SU-DHL-6 (cell line): ENCODE measurements around the gene ZMYM3.

Source experiments
- EZH2phosphoT487 ChIP-seq: fragments of 200-600 bp; sonication (generic), shearing (Covaris generic); conservative IDR thresholded peaks from 2 replicates; pipeline ENCODE4 v1.6.1; 2018; ENCODE audit warnings: mild to moderate bottlenecking, antibody characterized with exemption, low read length, moderate library complexity, mixed read lengths
- TF ChIP-seq, protein P1 (sequence below): fragments of 200-600 bp; sonication (generic); IDR thresholded peaks from one replicate; pipeline ENCODE4 v1.5.1; 2017; ENCODE audit warnings: antibody characterized with exemption, mild to moderate bottlenecking, low read length, moderate library complexity; ENCODE audit not compliant: insufficient read depth, poor library complexity, severe bottlenecking

DNA sequence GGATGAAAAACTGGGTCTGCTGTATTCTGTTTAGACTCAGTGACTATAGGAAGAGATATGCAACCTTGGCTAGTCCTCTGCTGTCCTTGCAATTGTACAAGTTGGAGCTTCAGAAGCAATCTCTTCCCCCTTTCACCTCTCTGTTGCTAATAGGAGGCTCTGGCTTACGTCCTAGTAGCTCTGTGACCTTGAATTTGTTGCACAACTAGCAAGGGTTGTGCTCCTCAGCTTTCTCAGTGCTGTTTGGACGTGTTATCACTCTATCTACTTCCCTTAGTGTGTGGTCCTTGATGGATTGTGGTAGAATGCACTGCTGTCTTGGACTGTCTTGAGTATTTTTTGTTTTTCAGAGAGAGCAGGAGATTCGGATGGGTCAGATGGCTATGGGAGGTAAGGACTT is 44.2 kb upstream of the ZMYM3 start:
- TF ChIP-seq, protein P1, sequence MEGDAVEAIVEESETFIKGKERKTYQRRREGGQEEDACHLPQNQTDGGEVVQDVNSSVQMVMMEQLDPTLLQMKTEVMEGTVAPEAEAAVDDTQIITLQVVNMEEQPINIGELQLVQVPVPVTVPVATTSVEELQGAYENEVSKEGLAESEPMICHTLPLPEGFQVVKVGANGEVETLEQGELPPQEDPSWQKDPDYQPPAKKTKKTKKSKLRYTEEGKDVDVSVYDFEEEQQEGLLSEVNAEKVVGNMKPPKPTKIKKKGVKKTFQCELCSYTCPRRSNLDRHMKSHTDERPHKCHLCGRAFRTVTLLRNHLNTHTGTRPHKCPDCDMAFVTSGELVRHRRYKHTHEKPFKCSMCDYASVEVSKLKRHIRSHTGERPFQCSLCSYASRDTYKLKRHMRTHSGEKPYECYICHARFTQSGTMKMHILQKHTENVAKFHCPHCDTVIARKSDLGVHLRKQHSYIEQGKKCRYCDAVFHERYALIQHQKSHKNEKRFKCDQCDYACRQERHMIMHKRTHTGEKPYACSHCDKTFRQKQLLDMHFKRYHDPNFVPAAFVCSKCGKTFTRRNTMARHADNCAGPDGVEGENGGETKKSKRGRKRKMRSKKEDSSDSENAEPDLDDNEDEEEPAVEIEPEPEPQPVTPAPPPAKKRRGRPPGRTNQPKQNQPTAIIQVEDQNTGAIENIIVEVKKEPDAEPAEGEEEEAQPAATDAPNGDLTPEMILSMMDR: no peak
- no peak for TF ChIP-seq EZH2phosphoT487
